KBM-7 (cell line): ENCODE results near the gene LAMB3.
"Not testable (repeated sequence)": the region's sequence is repeated elsewhere in the genome, so short reads cannot be mapped to it uniquely, and the experiment has no call there.

ENCODE experiments used
- DNase-seq: peaks from one replicate; pipeline ENCODE4 v3.0.0-alpha.2; 2015
- in situ Hi-C: fragments of 300-500 bp; cut with MboI; formaldehyde crosslinking; loops from 2 replicates; pipeline ENCODE4 v1.14.3; 2020; ENCODE audit warnings: low sequenced_read_pairs, low pct_unique_long_range_greater_than_20kb, mixed read lengths

The LAMB3 gene

DNA sequence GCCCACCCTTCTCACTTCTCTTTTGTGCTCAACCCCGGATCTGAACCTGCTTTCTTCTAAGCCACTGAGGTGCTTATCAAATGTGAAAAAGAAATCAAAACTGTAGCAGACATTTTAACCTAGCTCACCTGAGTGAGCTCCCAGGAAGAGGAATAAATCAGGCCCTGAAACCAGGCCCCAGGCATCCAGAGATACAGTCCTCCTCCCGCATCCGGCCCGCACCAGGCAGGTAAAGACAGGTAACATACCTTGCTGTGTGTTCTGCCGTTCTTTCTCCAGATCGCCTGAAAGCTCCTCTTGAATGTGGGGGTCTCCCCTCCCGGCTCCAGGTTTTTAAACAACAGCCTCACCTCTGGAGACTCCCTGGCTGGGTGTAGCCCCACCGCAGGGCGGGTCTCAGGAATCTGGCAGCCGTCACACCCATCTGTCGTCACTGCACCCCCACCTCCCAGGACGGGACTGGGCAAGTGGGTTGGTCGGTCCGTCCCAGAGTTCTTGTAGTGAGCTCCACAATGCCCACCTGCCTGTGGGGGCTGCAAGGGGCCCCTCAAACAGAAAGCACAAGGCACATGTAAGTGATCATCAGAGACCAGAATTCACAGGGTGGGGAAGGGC lies at the start of gene LAMB3:
TSS of gene LAMB3 (minus strand) at position 305 of the 615 bp plus-strand sequence. CDS start 1,481 bp downstream, outside the sequence.
- no peak for DNase-seq
- in situ Hi-C loops = no loop called here

DNA sequence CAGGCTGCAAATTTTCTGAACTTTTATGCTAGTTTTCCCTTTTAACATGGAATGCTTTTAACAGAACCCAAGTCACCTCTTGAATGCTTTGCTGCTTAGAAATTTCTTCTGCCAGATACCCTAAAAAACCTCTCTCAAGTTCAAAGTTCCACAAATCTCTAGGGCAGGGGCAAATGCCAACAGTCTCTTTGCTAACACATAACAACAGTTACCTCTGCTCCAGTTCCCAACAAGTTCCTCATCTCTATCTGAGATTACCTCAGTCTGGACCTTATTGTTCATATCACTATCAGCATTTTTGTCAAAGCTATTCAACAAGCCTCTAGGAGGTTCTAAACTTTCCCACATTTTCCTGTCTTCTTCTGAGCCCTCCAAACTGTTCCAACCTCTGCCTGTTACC lies 48.5 kb upstream of the LAMB3 start:
- DNase-seq, in situ Hi-C loops: not testable (repeated sequence)

DNA sequence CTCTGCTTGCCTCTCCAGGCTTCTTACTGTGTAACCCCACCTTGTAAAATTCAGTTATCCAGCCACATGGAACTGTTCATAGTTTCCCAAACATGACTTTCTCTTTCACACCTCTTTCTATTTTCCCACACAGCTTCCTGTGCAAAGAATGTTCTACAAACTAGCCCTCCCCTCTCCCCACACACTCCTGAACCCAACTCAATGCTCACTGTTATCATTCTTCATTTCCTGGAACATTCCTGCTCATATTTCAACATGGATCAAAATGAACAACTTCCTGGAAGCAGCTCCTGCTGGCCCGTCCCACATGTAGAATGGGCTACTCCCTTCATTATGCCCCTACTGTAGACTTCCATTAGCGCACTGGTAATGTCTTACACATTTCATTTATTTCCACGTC lies 44.9 kb upstream of the LAMB3 start:
- in situ Hi-C loops = loop anchor here (25.0 kb wide), 1 partner anchor 110 kb away; the partner anchor contains the start of gene CAMK1G
- no peak for DNase-seq

DNA sequence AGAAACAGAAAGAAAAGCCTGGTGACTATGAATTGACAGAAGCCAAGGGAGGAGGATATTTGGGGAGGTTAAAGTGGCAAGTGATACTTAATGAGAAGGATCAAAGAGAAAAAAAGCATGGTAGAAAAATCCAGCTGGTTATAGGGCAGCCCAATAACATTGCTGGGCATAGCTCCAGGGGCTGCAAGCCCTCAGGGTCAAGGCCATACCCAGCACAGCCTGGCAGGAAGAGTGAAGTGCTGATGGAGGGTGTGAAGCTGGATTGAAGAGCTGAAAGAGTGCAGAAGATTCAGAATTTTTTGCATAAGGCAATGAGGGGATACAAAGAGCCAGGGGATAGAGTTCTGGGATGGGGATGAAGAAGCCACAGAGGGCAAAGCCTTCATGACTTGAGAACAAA lies 44.4 kb upstream of the LAMB3 start:
- DNase-seq = no peak
- in situ Hi-C loops = loop anchor here (25.0 kb wide), 1 partner anchor 109 kb away; the partner anchor contains the start of gene CAMK1G

DNA sequence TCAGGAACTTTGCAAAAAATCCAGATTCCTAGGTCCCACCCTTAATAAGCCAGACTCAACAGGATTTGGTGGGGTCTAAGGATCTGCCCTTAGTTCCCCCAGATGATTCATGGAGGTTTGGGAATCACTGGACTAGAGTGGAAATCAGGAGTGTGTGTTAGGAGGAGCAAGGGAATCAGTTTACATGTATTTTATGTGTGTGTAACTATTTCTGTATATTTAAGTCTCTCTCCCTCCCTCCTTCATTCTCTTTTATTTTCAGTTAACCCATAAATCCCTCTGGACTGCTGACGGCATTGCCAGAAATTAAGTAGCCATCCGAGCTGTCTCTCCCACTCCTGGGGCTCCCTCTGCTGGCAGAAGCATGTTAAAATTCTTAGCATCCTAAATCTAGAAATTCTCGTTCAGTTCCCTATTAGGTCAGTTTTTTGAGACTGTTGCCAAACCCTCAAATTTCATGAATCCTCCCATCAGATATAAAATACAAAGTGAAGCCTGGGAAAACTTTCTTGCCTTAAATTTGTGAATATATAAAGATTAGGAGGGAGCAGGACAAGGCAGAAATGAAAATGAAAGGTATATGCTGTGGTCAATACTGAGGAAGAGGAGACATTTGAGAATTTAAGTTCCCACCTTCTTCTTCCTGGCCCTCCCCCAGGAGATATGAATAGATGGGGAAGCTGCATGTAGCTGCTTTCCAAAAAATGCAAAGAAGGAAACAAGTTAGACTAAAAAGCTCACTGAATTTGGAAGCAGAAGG lies 40.7 kb upstream of the LAMB3 start:
- DNase-seq = peak; percentile 68
- in situ Hi-C loops = loop anchor here (25.0 kb wide), 1 partner anchor 106 kb away; the partner anchor contains the start of gene CAMK1G

DNA sequence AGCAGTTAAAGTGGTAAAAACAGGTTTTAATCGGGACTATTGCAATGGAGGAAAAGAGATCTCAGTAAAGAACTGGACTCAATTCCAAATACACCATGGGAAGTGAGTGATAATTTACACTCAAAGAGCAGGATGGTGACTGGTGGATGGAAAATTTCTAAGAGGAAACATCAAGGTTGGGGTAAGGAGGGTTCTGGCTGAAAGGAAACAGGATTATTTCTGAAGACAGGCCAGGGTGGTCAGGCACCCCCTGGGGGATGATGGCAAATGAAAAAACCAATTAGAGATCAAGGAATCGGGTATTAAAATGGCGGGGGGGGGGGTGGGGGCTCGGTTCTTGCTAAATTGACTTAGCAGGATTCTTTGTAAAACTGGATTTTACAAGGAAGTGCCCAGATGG lies 40.1 kb upstream of the LAMB3 start:
- DNase-seq = no peak
- in situ Hi-C loops = loop anchor here (25.0 kb wide), 1 partner anchor 105 kb away; the partner anchor contains the start of gene CAMK1G

DNA sequence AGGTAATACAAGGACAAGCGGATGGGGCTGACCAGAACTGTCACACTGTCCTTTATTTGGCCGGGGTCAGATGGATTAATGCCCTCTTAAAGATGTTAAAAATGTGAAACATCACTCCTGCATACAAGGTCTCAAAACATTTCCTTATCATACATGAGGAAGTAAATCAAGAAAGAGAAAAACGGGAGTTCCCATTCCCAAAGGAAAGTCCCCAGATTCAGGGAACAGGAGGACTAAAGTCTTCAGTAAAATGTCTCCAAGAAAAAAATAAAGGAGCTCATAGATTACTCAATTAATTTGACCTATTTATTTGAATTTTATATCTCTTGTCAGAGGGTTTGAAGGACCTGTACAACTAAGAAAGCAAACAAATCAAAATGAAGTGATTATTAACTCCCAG lies 39.0 kb upstream of the LAMB3 start:
- DNase-seq = no peak
- in situ Hi-C loops = loop anchor here (25.0 kb wide), 1 partner anchor 104 kb away; the partner anchor contains the start of gene CAMK1G

DNA sequence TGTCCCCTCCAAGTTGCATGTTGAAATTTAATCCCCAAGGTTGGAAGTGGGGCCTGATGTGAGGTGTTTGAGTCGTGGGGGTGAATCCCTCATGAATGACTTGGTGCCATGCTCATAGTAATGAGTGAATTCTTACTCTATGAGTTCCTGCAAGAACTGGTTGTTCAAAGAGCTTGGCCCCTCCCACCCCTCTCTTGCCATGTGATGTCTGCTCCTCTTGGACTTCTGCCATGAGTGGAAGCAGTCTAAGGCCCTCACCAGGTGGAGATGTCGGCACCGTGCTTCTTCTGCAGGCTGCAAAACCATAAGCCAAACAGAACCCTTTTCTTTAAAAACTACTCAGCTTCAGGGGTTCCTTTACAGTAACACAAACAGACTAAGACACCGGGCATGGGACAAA lies 37.3 kb upstream of the LAMB3 start:
- in situ Hi-C loops = loop anchor here (25.0 kb wide), 1 partner anchor 102 kb away; the partner anchor contains the start of gene CAMK1G
- no peak for DNase-seq

DNA sequence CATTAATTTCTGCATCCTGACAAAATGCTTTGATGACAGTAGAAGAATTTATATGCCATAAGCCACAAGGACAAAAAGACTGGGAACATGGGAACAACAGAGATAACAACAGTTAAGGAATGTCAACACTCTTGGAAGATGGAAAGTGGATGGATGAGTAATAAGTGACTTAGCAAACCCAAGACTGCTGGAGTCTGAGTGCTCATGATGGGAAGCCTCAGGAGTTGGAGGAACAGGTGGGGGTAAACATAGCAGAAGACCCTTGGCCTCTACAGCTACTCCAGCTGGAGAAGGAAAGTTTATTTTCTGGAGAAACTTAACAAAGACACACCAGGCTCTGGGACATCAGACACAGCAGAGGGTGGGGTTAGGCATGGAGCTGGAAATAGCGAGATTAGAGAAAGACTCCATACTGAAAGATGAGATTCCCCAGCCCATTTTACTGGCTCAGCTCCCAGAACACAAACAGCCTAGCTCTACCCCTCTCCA lies 36.6 kb upstream of the LAMB3 start:
- in situ Hi-C loops = loop anchor here (25.0 kb wide), 1 partner anchor 101 kb away; the partner anchor contains the start of gene CAMK1G
- no peak for DNase-seq

DNA sequence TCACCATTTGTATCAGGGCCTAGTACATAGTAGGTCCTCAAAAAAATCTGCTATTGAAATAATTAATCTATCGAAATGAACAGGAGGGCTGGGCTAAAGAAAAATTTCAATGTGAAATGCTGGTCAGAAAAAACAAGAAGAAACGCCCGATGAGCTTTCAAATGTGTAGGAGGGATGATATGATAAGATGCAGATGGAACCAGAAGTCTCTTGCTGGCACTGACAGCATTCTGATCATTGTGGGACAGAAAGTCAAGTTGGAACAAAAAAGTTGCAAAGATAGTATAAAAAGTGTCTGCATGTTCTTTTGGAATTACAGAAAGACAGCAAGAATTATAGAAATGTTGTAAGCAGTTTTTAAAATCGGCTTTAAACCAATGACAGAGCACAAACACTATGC lies 34.1 kb upstream of the LAMB3 start:
- in situ Hi-C loops = loop anchor here (25.0 kb wide), 1 partner anchor 99 kb away; the partner anchor contains the start of gene CAMK1G
- DNase-seq = no peak

DNA sequence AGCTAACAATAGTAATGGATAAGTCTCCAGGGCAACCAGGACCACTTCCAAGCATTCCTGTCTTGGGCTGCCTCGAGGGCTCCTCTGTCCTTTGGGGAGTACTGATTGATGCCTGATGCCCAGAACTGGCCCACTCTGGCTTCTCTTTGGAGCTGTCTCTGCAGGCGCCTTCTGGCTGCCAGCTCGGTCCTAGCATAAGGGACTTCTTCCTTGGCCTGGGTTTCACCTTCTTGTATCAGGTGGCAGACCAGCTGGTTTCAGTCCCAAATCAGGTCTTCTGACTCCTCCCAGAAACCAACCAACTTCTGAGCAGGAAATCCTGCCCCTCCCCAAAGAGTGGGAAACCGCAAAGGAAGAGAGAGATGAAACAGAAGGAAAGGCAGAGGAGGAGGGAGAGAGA lies 33.6 kb upstream of the LAMB3 start:
- in situ Hi-C loops = loop anchor here (25.0 kb wide), 1 partner anchor 99 kb away; the partner anchor contains the start of gene CAMK1G
- no peak for DNase-seq

DNA sequence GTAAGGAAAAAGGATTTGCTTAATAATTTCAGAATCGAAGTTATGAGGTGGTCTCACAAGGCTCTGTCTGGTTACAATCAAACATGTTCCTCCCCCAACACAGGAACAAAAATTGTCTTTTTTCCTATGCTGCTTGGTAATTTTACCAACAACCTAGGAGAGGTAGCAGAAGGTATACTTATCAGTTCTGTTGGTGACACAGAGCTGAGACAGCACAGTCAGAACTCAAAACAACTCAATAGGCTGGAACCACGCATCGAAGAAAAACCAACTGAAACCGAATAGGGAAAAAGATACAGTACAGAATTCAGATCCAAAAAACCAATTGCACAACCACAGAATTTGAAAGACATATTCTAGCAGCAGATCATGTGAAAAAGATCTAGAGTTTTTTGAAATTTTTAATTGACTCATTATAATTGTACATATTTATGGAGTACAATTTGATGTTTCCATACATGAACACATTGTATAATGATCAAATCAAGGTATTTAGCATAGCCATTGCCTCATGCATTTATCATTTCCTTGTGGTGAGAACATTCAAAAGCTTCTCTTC lies 26.8 kb upstream of the LAMB3 start:
- DNase-seq = no peak
- in situ Hi-C loops = loop anchor here (25.0 kb wide), 1 partner anchor 92 kb away; the partner anchor contains the start of gene CAMK1G

DNA sequence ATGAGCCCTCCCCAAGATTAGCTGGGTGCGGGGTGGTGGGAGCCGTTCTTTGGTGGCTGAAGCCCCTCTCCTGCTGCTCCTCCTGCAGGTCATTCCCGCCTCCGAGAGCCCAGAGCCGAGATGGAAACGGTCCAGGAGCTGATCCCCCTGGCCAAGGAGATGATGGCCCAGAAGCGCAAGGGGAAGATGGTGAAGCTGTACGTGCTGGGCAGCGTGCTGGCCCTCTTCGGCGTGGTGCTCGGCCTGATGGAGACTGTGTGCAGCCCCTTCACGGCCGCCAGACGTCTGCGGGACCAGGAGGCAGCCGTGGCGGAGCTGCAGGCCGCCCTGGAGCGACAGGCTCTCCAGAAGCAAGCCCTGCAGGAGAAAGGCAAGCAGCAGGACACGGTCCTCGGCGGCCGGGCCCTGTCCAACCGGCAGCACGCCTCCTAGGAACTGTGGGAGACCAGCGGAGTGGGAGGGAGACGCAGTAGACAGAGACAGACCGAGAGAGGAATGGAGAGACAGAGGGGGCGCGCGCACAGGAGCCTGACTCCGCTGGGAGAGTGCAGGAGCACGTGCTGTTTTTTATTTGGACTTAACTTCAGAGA lies 23.4 kb upstream of the LAMB3 start:
- in situ Hi-C loops = loop anchor here (25.0 kb wide), 1 partner anchor 88 kb away; the partner anchor contains the start of gene CAMK1G
- DNase-seq = no peak

DNA sequence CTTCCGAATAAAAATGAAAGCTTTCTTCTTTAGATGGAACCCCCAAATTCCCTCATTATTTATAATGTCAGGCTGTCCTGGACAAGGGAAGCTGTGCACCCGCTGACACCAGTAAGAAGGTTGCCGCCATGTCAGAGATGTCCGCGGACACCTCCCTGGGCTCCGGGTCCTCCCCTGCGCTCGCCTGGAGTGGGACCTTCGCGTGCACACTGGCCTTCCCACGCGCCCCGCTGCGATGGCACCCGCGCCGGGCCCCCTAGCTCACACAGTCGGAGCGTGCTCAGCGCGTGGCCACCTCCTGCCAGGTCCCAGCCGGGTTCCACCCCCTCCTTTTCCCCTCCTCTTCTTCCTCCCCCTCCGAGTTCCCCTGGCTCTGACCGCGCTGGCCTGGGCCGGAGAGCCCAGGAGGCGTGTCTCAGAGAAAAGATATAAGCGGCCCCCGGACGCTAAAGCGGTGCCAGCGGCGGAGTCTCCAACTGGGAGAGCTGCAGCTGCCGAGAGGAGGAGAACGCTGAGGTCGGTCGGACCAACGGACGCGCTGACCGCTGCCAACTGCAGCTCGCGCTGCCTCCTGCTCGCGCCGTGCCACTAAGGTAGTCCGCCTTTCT lies 22.8 kb upstream of the LAMB3 start, which contains the start of gene G0S2:
TSS of gene G0S2 (plus strand) at position 456 of the 608 bp plus-strand sequence. CDS start 273 bp downstream, outside the sequence.
- no peak for DNase-seq
- in situ Hi-C loops = loop anchor here (25.0 kb wide), 1 partner anchor 88 kb away; the partner anchor contains the start of gene CAMK1G

DNA sequence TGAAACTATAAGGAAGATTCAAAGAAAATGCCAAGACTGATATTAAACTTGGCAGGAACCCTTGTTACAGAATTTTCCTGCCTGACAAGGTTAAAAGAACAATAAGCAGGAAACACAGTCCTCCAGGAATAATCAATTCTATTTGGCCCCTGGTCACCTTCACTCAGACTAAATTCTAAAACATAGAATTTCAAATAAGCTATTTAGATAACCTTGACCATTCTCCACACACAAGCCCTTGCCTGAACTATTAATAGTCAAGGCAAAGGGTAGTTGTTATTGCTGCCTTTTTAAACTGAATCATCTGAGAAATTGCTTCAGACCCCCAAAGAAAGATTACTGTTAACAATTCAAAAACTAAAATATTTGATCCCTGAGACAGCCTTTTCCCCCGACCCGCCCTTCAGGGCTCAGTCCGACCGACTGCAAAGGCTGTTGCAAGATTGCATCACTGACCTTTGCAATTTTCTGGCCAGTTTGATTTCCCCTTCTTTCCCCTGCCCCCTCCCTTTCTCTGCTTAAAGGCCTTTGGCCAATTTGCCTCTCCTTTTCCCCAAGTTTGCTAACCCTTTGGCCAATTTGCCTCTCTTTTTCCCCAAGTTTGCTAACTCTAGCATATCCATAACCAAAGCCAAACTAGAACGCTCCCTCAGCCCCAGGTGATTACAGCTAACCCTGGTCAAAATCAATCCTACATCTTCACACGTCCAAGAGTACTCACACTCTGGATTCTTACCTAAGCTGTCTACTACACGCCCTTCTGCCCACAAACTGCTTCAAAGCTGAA lies 21.6 kb upstream of the LAMB3 start:
- in situ Hi-C loops = no loop called here

DNA sequence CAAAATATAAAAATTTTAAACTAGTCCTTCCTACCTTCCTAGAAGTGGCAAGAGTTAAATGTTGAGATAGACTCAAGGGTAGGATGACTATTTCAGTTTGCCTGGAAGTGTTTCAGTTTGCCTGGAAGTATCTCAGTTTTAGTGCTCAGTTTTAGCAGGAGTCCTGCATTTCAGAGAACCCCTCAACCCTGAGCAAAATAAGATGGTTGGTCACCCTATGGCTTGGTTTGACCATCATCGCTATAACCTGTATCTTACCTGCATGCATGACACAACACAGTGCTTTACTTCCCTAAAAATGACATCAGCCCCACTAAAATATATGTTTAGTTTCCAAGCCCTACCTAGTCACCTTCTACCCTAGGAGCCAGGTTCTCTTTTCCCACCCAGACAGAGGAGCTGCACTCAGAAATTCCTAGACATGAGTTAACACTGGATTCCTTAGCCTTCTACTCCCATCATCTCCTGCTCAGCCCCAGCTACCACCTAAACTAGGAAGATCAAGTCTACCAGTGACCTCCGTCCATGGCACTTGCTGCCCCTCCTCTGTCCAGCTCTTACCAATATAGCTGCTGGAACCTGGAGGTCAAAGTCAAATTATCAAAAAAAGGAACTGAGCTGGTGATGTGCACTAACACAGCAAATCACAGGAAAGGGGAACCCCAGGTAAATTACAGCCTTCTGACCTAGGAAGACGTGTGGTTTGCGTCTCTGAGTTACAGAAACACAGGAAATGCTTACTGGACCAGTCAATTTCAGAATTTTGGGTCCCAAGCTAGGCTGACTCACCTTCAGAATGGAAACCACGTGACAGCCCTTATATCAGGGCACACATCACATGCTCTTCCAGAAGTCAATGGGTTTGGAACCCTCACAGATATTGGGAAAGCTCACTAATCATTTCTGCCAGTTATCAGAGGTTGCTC lies 20.7 kb upstream of the LAMB3 start:
- in situ Hi-C loops = no loop called here
- DNase-seq = no peak

More for the DNA sequence above, 21.6 kb upstream of the LAMB3 start:
- no peak for DNase-seq
